Sigmoid colon (tissue), 7 donors: ENCODE measurements around the gene SDHA. TPM values are rescaled to one million over a fixed set of nuclear protein-coding genes. Genes with fewer than 3 reads are reported as not detected.
"Not testable (repeated sequence)": the region's sequence is repeated elsewhere in the genome, so short reads cannot be mapped to it uniquely, and the experiment has no call there.

Source experiments
- DNase-seq: peaks from one replicate; pipeline ENCODE4 v3.0.0-alpha.2; 2019
- H3K27ac ChIP-seq, 4 donors: fragments of 200-600 bp; sonication (generic); one replicate each; pipeline ENCODE4 v1.5.1; 2016 to 2019; ENCODE audit warnings: mild to moderate bottlenecking in 1 of 4
- H3K27me3 ChIP-seq, 3 donors: fragments of 200-600 bp; sonication (generic); one replicate each; pipeline ENCODE4 v1.5.1; 2019; ENCODE audit warnings: mild to moderate bottlenecking in 1 of 3
- H3K36me3 ChIP-seq, 4 donors: fragments of 200-600 bp; sonication (generic); one replicate each; pipeline ENCODE4 v1.5.1; 2016 to 2019
- H3K4me1 ChIP-seq, 4 donors: fragments of 200-600 bp; sonication (generic); one replicate each; pipeline ENCODE4 v1.5.1; 2017 to 2019
- H3K4me3 ChIP-seq, 4 donors: fragments of 200-600 bp; sonication (generic); one replicate each; pipeline ENCODE4 v1.5.1; 2017 to 2019; ENCODE audit warnings: mild to moderate bottlenecking in 2 of 4, moderate library complexity in 1 of 4
- H3K9me3 ChIP-seq, 4 donors: fragments of 200-600 bp in 3 of 4; sonication (generic) in 3 of 4; one replicate each; pipeline versions ENCODE4 v1.5.1 to v1.6.1; 2013 to 2019
- EP300 ChIP-seq, 4 donors: sonication (generic); formaldehyde crosslinking; IDR thresholded peaks; one replicate each; pipeline ENCODE4 v1.6.1; 2017; ENCODE audit warnings: antibody characterized with exemption in 4 of 4
- POLR2A ChIP-seq, 2 donors: fragments of 450-650 bp; IDR thresholded peaks; one replicate each; pipeline ENCODE4 v1.6.1; 2016; ENCODE audit warnings: antibody characterized with exemption in 2 of 2, mild to moderate bottlenecking in 2 of 2, moderate library complexity in 2 of 2
- POLR2AphosphoS5 ChIP-seq, 4 donors: sonication (generic); formaldehyde crosslinking; IDR thresholded peaks; one replicate each; pipeline ENCODE4 v1.6.1; 2017; ENCODE audit warnings: antibody characterized with exemption in 4 of 4
- WGBS, 2 donors: extraction: QIAGEN DNeasy Blood & Tissue Kit; methylation state at CpG; one replicate each; pipeline ENCODE4 v1.1.7; 2013; 5-methylcytosine and 5-hydroxymethylcytosine counted together
- intact Hi-C: fragments of 100-400 bp; cut with DNase I; formaldehyde crosslinking; loops from one replicate; pipeline ENCODE4 v1.15.1; 2023
- polyA plus RNA-seq, 3 donors: library from polyadenylated mRNA; stranded (reverse); fragments of 200-250 nt; gene quantifications; one replicate each; pipeline ENCODE4 v1.2.3, GENCODE V29; 2013
- total RNA-seq, 4 donors: library from RNA; depleted of rRNA; stranded (reverse); fragments of >200 nt; gene quantifications; one replicate each; pipeline ENCODE4 v1.1.0, GENCODE V29; 2016
- TF ChIP-seq, protein P1 (sequence below), 4 experiments: fragments of 450-650 bp in 3 of 4; fragments of 200-600 bp in 1 of 4; IDR thresholded peaks; one replicate each; pipeline ENCODE4 v1.5.1; 2016 to 2019; ENCODE audit warnings: antibody characterized with exemption in 4 of 4, mild to moderate bottlenecking in 3 of 4, moderate library complexity in 2 of 4
- donor health status: healthy with polysubstance abuse.
- donor health status: Bipolar disorder and iron deficiency.
- donor health status: healthy.

Gene SDHA
- total and polyA plus RNA-seq, 7 donors = 72.7 to 290 (median 87.0) TPM

DNA sequence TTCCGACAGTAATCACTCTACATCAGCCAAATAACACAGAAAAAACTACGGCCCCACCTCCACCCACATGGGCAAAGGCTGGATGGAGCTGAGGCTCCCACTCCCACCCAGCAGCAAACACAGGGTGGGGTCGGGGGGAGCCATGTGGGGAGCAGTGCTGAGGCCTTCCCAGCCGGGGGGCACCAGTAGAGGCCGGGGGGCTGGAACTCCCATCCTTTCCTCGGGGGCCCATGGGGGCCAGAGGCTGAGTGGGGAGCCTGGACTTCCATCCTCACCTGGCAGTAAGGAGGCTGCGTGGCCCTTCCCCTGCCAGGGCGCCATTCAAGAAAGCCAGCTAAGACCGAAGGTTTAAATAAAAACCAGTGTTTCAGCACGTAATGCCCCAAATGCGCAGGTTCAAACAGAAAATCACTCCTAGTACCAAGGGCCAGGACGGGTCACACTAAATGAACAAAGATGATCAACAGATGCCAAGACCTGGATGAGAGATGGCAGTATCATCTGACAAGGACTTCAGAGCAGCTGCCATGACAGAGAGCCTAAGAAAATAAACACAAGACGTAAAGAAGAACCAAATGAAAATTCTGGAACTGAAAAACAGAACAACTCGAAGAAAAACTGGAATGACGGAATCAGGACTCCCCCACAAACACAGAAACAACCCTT, 9.5 kb upstream of the SDHA start:
- no peaks in the 10 kb centered on the region for H3K9me3 ChIP-seq
- DNase-seq = no peak
- H3K27me3 ChIP-seq = no peaks in the 10 kb centered on the region
- WGBS, 2 donors = 91 to 93% methylated on average over 15 of the region's 15 CpGs
- TF ChIP-seq POLR2AphosphoS5 (IDR thresholded peaks at IDR 0.05) = no peak
- TF ChIP-seq, protein P1, sequence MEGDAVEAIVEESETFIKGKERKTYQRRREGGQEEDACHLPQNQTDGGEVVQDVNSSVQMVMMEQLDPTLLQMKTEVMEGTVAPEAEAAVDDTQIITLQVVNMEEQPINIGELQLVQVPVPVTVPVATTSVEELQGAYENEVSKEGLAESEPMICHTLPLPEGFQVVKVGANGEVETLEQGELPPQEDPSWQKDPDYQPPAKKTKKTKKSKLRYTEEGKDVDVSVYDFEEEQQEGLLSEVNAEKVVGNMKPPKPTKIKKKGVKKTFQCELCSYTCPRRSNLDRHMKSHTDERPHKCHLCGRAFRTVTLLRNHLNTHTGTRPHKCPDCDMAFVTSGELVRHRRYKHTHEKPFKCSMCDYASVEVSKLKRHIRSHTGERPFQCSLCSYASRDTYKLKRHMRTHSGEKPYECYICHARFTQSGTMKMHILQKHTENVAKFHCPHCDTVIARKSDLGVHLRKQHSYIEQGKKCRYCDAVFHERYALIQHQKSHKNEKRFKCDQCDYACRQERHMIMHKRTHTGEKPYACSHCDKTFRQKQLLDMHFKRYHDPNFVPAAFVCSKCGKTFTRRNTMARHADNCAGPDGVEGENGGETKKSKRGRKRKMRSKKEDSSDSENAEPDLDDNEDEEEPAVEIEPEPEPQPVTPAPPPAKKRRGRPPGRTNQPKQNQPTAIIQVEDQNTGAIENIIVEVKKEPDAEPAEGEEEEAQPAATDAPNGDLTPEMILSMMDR (IDR thresholded peaks at IDR 0.05) = no peak
- TF ChIP-seq EP300 (IDR thresholded peaks at IDR 0.05) = no peak
- TF ChIP-seq POLR2A (IDR thresholded peaks at IDR 0.05) = no peak
- no peak overlapping the region for H3K27ac ChIP-seq
- H3K4me1 ChIP-seq = peaks cover 0 to 15% (median 12%) of the 10 kb centered on the region in 4 donors
- H3K4me3 ChIP-seq = no peak overlapping the region
- H3K36me3 ChIP-seq = peaks cover 0 to 24% (median 7%) of the 10 kb centered on the region in 4 donors
- intact Hi-C loops = no loop called here

DNA sequence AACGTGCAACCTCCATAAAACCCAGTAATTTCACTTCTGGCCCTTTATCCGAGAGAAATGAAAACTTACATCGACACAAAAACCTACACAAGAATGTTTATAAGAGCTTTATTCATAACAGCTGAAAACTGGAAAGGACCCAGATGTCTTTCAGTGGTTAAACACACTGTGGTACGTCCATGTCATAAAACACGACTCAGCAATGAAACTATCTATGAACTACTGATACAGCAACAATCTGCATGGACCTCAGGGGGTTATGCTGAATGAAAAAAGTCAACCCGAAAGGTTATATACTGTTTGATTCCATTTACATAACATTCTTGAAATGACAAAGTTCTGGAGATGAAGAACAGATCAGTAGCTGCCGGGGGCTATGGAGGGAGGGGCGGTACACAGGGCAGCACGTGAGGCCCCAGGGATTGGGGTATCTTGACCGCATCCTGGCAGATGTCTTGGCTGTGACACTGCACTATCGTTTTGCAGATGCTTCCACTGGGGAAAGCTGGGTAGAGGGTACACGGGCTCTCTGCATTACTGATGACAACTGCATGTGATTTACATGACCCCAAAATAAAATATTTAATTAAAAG, 4.2 kb upstream of the SDHA start:
- intact Hi-C loops = no loop called here
- Histone ChIP-seq H3K9me3 (no peaks in the 10 kb centered on the region), H3K27ac (no peak overlapping the region), H3K36me3 (peaks cover 0 to 8% (median 0%) of the 10 kb centered on the region in 4 donors), H3K27me3 (no peaks in the 10 kb centered on the region), H3K4me1 (peaks cover 0 to 16% (median 9%) of the 10 kb centered on the region in 4 donors), H3K4me3 (no peak overlapping the region)
- DNase-seq = no peak
- no peak for TF ChIP-seq EP300 (IDR thresholded peaks at IDR 0.05)
- TF ChIP-seq POLR2AphosphoS5 (IDR thresholded peaks at IDR 0.05) = no peak
- TF ChIP-seq, protein P1 (IDR thresholded peaks at IDR 0.05) = no peak
- TF ChIP-seq POLR2A (IDR thresholded peaks at IDR 0.05) = no peak
- 87 to 93% methylated on average over 12 of the region's 12 CpGs for WGBS, 2 donors

DNA sequence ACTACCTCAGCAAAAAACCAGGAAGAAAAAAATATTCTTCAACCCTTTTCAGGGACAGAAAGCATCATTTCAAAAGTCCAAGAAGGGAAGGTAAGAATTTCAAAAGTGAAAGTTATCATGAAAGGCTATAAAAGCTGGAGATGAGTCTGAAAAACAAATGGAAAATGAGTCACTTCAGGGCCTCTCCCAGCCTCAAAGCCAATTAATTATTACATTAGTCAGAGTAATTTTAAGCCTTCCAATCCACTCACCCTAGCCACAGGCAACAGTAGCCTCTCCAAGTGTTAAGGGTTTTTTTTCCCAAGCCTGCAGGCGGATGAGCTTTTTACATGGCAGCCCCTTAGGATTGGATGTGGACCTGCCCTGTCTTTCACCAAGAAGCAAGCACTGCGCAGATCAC, 2.9 kb upstream of the SDHA start:
- H3K27ac ChIP-seq, H3K4me3 ChIP-seq, H3K27me3 ChIP-seq, intact Hi-C loops, H3K9me3 ChIP-seq, DNase-seq, H3K36me3 ChIP-seq: not testable (repeated sequence)
- H3K4me1 ChIP-seq = peaks cover 0 to 28% (median 22%) of the 10 kb centered on the region in 4 donors
- WGBS, 2 donors = 82 to 88% methylated on average over 2 of the region's 2 CpGs

DNA sequence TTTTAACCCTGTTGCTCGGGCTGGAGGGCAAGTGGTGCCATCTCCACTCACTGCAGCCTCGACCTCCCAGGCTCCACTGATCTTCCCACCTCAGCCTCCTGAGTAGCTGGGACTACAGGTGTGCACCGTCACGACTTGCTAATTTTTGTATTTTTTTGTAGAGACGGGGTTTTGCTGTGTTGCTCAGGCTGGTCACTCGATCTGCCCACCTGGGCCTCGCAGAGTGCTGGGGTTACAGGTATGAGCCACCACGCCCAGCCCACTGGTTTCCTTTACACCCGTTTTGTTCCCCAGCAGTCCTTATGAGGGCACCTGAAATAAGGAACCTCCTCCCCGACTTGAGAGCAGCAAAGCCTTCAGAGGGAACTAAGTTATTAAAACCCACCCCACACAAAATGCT, 2.0 kb upstream of the SDHA start:
- H3K36me3 ChIP-seq, H3K27me3 ChIP-seq, DNase-seq, H3K9me3 ChIP-seq, H3K27ac ChIP-seq, H3K4me3 ChIP-seq, intact Hi-C loops: not testable (repeated sequence)
- WGBS, 2 donors = 86 to 88% methylated on average over 9 of the region's 10 CpGs
- H3K4me1 ChIP-seq = peaks cover 0 to 36% (median 29%) of the 10 kb centered on the region in 4 donors

DNA sequence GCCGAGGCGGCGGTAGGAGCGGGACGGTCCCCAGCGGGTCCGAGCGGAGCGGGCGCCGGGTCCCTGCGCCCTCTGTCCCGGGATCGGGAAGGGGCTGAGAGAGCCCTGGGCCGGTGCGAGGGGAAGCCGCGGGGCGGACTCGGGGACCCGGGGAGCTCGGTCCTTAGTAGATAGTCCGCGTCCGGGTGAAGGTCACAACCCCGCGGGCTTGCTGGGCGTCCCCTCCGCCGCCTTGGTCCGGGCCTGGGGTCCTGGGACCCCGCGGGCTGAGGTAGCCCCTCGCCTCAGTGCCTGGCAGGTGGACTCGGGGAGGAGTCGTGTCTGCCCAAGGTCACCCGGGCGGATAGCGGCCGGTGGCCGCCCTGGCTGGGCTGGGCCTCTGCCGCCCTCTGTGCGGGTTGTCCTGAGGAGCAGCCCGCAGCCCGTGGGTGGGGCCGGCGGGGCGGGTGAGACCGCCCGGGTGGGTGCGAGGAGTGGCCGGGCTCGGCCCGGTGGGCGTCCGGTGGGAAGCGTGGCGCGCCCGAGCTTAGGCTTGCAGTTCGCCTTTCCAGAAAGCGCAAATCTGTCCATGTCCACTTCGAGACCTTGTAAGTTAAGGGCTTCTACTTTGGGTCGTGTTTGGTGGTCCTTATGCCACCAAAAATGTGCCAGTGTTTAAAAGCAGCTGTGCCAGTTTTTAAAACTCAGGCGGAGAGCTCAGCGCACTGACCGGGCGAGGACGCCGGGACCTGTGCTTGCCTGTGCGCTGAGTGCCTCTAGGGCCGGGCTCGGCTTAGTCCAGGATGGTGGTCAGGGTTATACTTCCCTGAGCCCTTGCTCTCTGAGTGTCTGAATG, 554 bp downstream of the SDHA start:
- intact Hi-C loops = loop anchor here (1.0 to 2.0 kb wide), 2 partner anchors 30 to 52 kb away; partner anchors contain the start of gene PDCD6
- WGBS, 2 donors = 1% methylated on average over 73 of the region's 73 CpGs
- TF ChIP-seq POLR2A (IDR thresholded peaks at IDR 0.05) (no peak), EP300 (IDR thresholded peaks at IDR 0.05) (no peak), POLR2AphosphoS5 (IDR thresholded peaks at IDR 0.05) (no peak)
- TF ChIP-seq, protein P1 (IDR thresholded peaks at IDR 0.05) = no peak
- peak overlapping the region; percentile 89 to 92 (median 91) for H3K27ac ChIP-seq
- no peaks in the 10 kb centered on the region for H3K27me3 ChIP-seq
- H3K4me1 ChIP-seq = peaks cover 0 to 39% (median 37%) of the 10 kb centered on the region in 4 donors
- H3K4me3 ChIP-seq = peak overlapping the region; percentile 90 to 100 (median 99)
- peaks cover 0 to 4% (median 0%) of the 10 kb centered on the region in 4 donors for H3K36me3 ChIP-seq
- no peak for DNase-seq
- no peaks in the 10 kb centered on the region for H3K9me3 ChIP-seq
